T-helper 2 cell (primary cell): ENCODE results near the gene NR4A2.

ENCODE experiments used
- DNase-seq, 5 experiments: peaks; one replicate each; pipeline versions ENCODE4 v3.0.0 to v3.0.0-alpha.2; 2012 to 2022

NR4A2 gene

GRCh38 chr2:156339865-156340264 is 7.3 kb upstream of the NR4A2 start:
- DNase-seq = no peak

- no peak for DNase-seq
Observed at GRCh38 chr2:156339110-156339847, 6.8 kb upstream of the NR4A2 start.

- no peak for DNase-seq
Observed at GRCh38 chr2:156338578-156338977, 6.1 kb upstream of the NR4A2 start.

GRCh38 chr2:156334496-156335478 is 2.3 kb upstream of the NR4A2 start:
- DNase-seq = peak; percentile 42 to 91 (median 79)

GRCh38 chr2:156333951-156334495 is 1.5 kb upstream of the NR4A2 start:
- peak in 4 of 5 experiments; percentile 55 to 91 (median 82) for DNase-seq

- peak in 1 of 5 experiments; percentile 41 for DNase-seq
Observed at GRCh38 chr2:156333274-156333950, 891 bp upstream of the NR4A2 start.

- no peak for DNase-seq
Observed at GRCh38 chr2:156332284-156332533, 312 bp downstream of the NR4A2 start.

- peak in 2 of 5 experiments; percentile 42 to 46 for DNase-seq
Observed at GRCh38 chr2:156331572-156332283, 793 bp downstream of the NR4A2 start.

GRCh38 chr2:156329927-156330726 is 2.4 kb downstream of the NR4A2 start:
- peak in 1 of 5 experiments; percentile 16 for DNase-seq

GRCh38 chr2:156329031-156329926 is 3.2 kb downstream of the NR4A2 start:
- peak in 2 of 5 experiments; percentile 23 to 34 for DNase-seq

GRCh38 chr2:156327835-156328695 is 4.5 kb downstream of the NR4A2 start:
- DNase-seq = peak in 2 of 5 experiments; percentile 31 to 39

- DNase-seq = peak in 1 of 5 experiments; percentile 12
Observed at GRCh38 chr2:156326526-156327095, 5.9 kb downstream of the NR4A2 start.

GRCh38 chr2:156325688-156326525 is 6.6 kb downstream of the NR4A2 start:
- DNase-seq = peak in 1 of 5 experiments; percentile 18

GRCh38 chr2:156323754-156324153 is 8.8 kb downstream of the NR4A2 start:
- peak in 1 of 5 experiments; percentile 16 for DNase-seq

GRCh38 chr2:156322686-156323231 is 9.8 kb downstream of the NR4A2 start:
- DNase-seq = peak in 1 of 5 experiments; percentile 13

- peak in 2 of 5 experiments; percentile 41 to 47 for DNase-seq
Observed at GRCh38 chr2:156322051-156322685, 10.4 kb downstream of the NR4A2 start.
